Spinal cord (tissue), 10 donors: ENCODE measurements around the gene NMUR1. TPM values are rescaled to one million over a fixed set of nuclear protein-coding genes. Genes with fewer than 3 reads are reported as not detected.

ENCODE experiments used
- DNase-seq, 6 donors: peaks; one replicate each; pipeline versions ENCODE4 v3.0.0 to v3.0.0-alpha.2; 2013 to 2015; ENCODE audit warnings: low spot score in 6 of 6, low read depth in 4 of 6
- H3K27ac ChIP-seq: one replicate; pipeline ENCODE4 v1.5.1; 2013; ENCODE audit warnings: low read depth, low read length, control low read depth
- H3K27me3 ChIP-seq: one replicate; pipeline ENCODE4 v1.6.1; 2013; ENCODE audit warnings: low read length; ENCODE audit not compliant: control insufficient read depth, insufficient read depth
- H3K36me3 ChIP-seq: one replicate; pipeline ENCODE4 v1.6.1; 2013; ENCODE audit warnings: low read length; ENCODE audit not compliant: control insufficient read depth, insufficient read depth
- H3K4me1 ChIP-seq: one replicate; pipeline ENCODE4 v1.6.1; 2013; ENCODE audit warnings: low read length; ENCODE audit not compliant: control insufficient read depth, insufficient read depth
- H3K4me3 ChIP-seq: one replicate; pipeline ENCODE4 v1.5.1; 2013; ENCODE audit warnings: low read depth, low read length, control low read depth
- H3K9me3 ChIP-seq: one replicate; pipeline ENCODE4 v1.6.1; 2013; ENCODE audit warnings: low read length; ENCODE audit not compliant: control insufficient read depth, insufficient read depth
- WGBS: methylation state at CpG from one replicate; pipeline ENCODE4 v1.1.5; 2013; ENCODE audit warnings: missing lambda C conversion rate; ENCODE audit not compliant: insufficient coverage; 5-methylcytosine and 5-hydroxymethylcytosine counted together
- polyA plus RNA-seq, 2 donors: library from polyadenylated mRNA; unstranded; fragments of 120-200 nt; gene quantifications; one replicate each; pipeline ENCODE4 v1.2.1, GENCODE V29; 2013; ENCODE audit not compliant: insufficient read length in 2 of 2
- total RNA-seq, 2 donors: library from RNA; depleted of rRNA in 1 of 2; stranded (reverse); fragments of 120-200 nt in 1 of 2; fragments of >200 nt in 1 of 2; gene quantifications; one replicate each; pipeline versions ENCODE4 v1.2.3 to v1.2.4, GENCODE V29; 2013 to 2014
- donor health status: healthy.

The NMUR1 gene
- total and polyA plus RNA-seq, 4 donors, result 0.30 to 0.75 (median 0.45) TPM

- Histone ChIP-seq H3K36me3 (no peaks in the 10 kb centered on the region), H3K4me1 (no peaks in the 10 kb centered on the region), H3K27ac (no peak overlapping the region), H3K9me3 (no peaks in the 10 kb centered on the region), H3K27me3 (no peaks in the 10 kb centered on the region), H3K4me3 (no peak overlapping the region)
- DNase-seq, result no peak
- 83% methylated on average over 2 of the region's 3 CpGs for WGBS
Measured at GRCh38 chr2:231494669-231495068, 35.6 kb downstream of the NMUR1 start.

GRCh38 chr2:231490801-231491200, 39.4 kb downstream of the NMUR1 start:
- Histone ChIP-seq H3K4me1 (no peaks in the 10 kb centered on the region), H3K4me3 (no peak overlapping the region), H3K27ac (no peak overlapping the region), H3K9me3 (no peaks in the 10 kb centered on the region), H3K27me3 (no peaks in the 10 kb centered on the region), H3K36me3 (no peaks in the 10 kb centered on the region)
- WGBS, result 92% methylated on average over 7 of the region's 7 CpGs
- DNase-seq, result no peak

DNA sequence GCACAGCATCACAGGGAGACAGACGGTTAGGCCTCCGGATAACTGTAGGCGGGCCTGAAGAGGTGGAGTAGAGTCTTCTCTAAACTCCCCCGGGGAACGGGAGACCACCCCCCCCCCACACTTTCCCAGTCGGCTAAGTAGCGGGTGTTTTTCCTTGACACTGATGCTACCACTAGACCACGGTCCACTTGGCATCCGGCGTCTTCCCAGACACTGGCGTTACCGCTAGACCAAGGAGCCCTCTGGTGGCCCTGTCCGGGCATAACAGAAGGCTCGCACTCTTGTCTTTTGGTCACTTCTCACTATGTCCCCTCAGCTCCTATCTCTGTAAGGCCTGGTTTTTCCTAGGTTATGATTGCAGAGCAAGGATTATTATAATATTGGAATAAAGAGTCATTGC, 40.3 kb downstream of the NMUR1 start:
- WGBS, result 92% methylated on average over 7 of the region's 14 CpGs
- no peak overlapping the region for H3K4me3 ChIP-seq
- H3K36me3 ChIP-seq, result no peaks in the 10 kb centered on the region
- no peak overlapping the region for H3K27ac ChIP-seq
- H3K27me3 ChIP-seq, result no peaks in the 10 kb centered on the region
- no peaks in the 10 kb centered on the region for H3K4me1 ChIP-seq
- H3K9me3 ChIP-seq, result no peaks in the 10 kb centered on the region
- no peak for DNase-seq

GRCh38 chr2:231488331-231488730, 41.9 kb downstream of the NMUR1 start:
- H3K27me3 ChIP-seq, result no peaks in the 10 kb centered on the region
- no peaks in the 10 kb centered on the region for H3K9me3 ChIP-seq
- H3K27ac ChIP-seq, result no peak overlapping the region
- peaks cover 7% of the 10 kb centered on the region for H3K4me1 ChIP-seq
- no peak overlapping the region for H3K4me3 ChIP-seq
- DNase-seq, result no peak
- no peaks in the 10 kb centered on the region for H3K36me3 ChIP-seq
- 98% methylated on average over 5 of the region's 5 CpGs for WGBS

DNA sequence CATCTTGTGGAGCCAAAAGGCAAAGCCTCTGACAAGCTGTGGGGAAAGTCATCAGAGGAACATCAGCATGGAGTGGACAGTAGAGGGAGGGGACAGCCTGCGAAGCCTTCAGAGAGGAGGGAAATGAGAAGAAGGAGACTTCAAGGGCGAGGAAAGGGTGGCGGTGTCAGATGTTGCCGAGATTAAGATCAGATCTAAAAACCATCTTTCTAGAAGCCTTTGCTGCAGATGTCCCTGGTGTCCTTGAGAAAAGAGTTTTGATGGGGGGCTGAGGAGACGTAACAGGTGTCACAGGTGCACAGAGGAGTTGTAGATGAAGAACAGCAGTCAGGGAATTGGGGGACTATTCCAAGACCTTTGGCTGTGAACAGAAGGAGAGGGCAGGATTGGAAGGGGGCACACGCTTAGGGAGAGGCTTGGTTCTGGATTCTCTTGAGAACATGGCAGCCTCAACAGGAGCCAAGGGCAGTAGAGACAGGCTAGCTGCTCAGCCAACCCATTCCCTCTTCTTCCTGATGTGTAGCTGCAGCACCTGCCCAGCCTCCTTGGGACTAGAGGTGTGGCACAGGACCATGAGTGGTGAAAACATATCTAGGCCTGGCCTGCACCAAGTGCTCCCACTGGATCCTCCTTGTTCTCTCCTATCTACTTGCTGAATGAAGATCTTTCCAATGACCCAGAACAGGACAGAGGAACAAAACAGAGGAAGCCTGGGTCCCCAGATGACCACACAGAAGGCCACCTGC, 43.2 kb downstream of the NMUR1 start:
- Histone ChIP-seq H3K27ac (no peak overlapping the region), H3K27me3 (no peaks in the 10 kb centered on the region), H3K36me3 (no peaks in the 10 kb centered on the region), H3K4me1 (peaks cover 16% of the 10 kb centered on the region), H3K9me3 (no peaks in the 10 kb centered on the region), H3K4me3 (no peak overlapping the region)
- WGBS, result 99% methylated on average over 6 of the region's 6 CpGs
- DNase-seq, result no peak

DNA sequence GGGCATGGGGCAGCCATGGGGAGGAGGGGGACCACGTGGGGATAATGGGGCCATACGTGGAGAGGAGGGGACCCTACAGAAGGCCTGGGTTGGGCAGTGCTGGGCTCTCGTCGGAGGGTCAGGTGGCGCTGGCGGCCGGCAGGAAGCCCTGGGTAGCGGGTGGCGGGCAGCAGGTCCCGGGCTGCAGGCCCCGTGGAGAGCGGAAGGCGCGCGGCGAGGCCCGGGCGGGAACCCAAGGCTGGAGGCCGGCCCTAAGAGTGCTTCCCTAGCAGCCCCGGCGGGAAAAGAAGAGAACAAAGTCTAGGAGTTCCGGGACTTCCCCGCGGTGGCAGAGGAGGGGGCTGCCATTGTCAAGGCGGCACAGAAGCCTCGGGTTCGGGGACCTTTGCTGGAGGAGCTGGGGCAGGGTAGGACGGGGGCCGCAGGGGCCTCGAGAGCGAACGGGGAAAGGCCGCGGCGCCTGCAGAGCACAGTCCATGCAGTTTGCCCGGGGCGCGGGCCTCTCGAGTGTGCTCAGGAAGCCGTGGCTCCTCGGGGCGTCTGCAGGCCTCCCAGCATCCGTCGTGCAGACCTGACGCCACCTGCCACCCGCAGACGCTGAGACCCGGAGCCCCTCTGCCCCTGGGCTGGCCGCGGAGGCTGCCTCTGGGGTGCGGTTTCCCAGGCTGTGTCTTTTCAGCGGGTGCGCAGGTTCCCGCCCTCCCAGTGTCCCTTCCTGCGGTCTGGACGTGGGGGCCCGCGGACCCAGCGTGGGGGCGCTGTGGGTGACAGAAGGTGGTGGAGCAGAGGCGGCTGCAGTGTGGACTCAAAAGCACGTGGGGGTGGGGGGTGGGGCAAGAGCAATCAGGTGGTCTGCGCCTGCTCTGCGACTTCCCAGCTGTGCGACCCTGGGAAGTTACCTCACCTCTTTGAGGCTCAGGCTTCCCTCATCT, 46.6 kb downstream of the NMUR1 start:
- Histone ChIP-seq H3K27ac (peak overlapping the region; percentile 7), H3K4me1 (peaks cover 16% of the 10 kb centered on the region), H3K9me3 (no peaks in the 10 kb centered on the region), H3K4me3 (peak overlapping the region; percentile 29), H3K27me3 (no peaks in the 10 kb centered on the region), H3K36me3 (no peaks in the 10 kb centered on the region)
- 53% methylated on average over 63 of the region's 65 CpGs for WGBS
- DNase-seq, result peak in 2 of 6 donors; percentile 4 to 12

DNA sequence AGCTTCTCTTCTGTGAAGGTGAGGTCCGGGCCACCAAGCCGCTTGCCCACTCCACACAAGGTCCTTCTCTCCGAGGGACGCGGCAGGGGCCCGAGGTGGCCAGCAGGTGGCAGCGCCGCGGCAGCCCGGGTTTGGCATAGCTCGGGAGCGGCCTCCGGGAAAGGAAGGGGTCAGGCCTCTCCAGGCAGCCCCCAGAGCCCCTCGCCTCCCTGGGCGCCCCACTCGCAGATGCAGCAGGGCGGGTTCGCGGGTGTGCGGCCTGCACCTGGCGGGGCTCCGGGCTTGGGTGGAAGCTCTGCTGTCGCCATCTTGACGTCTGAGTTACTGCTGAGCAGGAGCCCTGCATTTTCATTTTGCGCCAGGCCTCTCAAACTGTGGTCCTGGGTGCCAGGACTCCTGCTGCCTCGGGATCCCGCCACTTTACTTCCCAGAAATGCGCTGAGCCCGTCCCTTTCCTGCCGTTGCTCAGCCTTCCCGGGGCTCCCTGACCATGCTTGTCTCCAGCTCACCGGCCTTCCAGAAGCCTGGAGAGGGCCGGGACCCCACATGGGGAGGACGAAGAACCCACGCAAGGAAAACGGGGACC, 47.3 kb downstream of the NMUR1 start:
- 29% methylated on average over 35 of the region's 36 CpGs for WGBS
- Histone ChIP-seq H3K9me3 (no peaks in the 10 kb centered on the region), H3K4me1 (peaks cover 16% of the 10 kb centered on the region), H3K27me3 (no peaks in the 10 kb centered on the region), H3K27ac (no peak overlapping the region), H3K4me3 (peak overlapping the region; percentile 29), H3K36me3 (no peaks in the 10 kb centered on the region)
- DNase-seq, result peak in 4 of 6 donors; percentile 31 to 85 (median 53)

GRCh38 chr2:231480781-231481180, 49.5 kb downstream of the NMUR1 start:
- WGBS, result 57% methylated on average over 2 of the region's 3 CpGs
- H3K4me1 ChIP-seq, result peaks cover 16% of the 10 kb centered on the region
- DNase-seq, result no peak

GRCh38 chr2:231479455-231479854, 50.8 kb downstream of the NMUR1 start:
- no peak for DNase-seq
- Histone ChIP-seq H3K36me3 (no peaks in the 10 kb centered on the region), H3K27ac (no peak overlapping the region), H3K4me1 (peaks cover 16% of the 10 kb centered on the region), H3K4me3 (no peak overlapping the region), H3K27me3 (no peaks in the 10 kb centered on the region), H3K9me3 (no peaks in the 10 kb centered on the region)
- 87% methylated on average over 3 of the region's 9 CpGs for WGBS

More at GRCh38 chr2:231480781-231481180, 49.5 kb downstream of the NMUR1 start:
- H3K9me3 ChIP-seq, result no peaks in the 10 kb centered on the region
- no peaks in the 10 kb centered on the region for H3K27me3 ChIP-seq
- H3K36me3 ChIP-seq, result no peaks in the 10 kb centered on the region
- no peak overlapping the region for H3K27ac ChIP-seq
- H3K4me3 ChIP-seq, result no peak overlapping the region
